Colonic mucosa (tissue), 4 donors: ENCODE measurements around the gene BRD3. TPM values are rescaled to one million over a fixed set of nuclear protein-coding genes. Genes with fewer than 3 reads are reported as not detected.

Experiments
- DNase-seq: peaks from one replicate; pipeline ENCODE4 v3.0.0-alpha.2; 2020
- H3K27ac ChIP-seq: fragments of 200-600 bp; one replicate; pipeline ENCODE4 v1.8.0; 2021
- H3K27me3 ChIP-seq: fragments of 200-600 bp; one replicate; pipeline ENCODE4 v1.8.0; 2021
- H3K36me3 ChIP-seq: fragments of 200-600 bp; one replicate; pipeline ENCODE4 v1.8.0; 2021
- H3K4me1 ChIP-seq: fragments of 200-600 bp; one replicate; pipeline ENCODE4 v1.8.0; 2021; ENCODE audit warnings: mild to moderate bottlenecking
- H3K4me3 ChIP-seq: fragments of 200-600 bp; one replicate; pipeline ENCODE4 v1.8.0; 2021
- H3K9ac ChIP-seq, 2 donors: one replicate each; pipeline ENCODE4 v1.7.0; 2013; ENCODE audit warnings: control low read depth in 2 of 2, low read depth in 2 of 2, low read length in 2 of 2
- H3K9me3 ChIP-seq: fragments of 200-600 bp; one replicate; pipeline ENCODE4 v1.8.0; 2021
- intact Hi-C: fragments of 100-400 bp; cut with DNase I; formaldehyde crosslinking; loops from one replicate; pipeline ENCODE4 v1.14.1; 2022
- total RNA-seq, 2 donors: library from RNA; stranded (reverse); fragmentation: NEBNext Ultra II Directional in 1 of 2; extraction: Animal tissue kit (Norgen Biotek cat#: 25700) in 1 of 2; gene quantifications; one replicate each; pipeline ENCODE4 v1.2.1, GENCODE V29; 2021
- TF ChIP-seq, protein P1 (sequence below): fragments of 200-600 bp; IDR thresholded peaks from one replicate; pipeline ENCODE4 v1.8.0; 2022; ENCODE audit warnings: antibody characterized with exemption, mild to moderate bottlenecking
- donor health status: healthy.
- donor health status: DM: no; HTN: no; CAD: no.
- donor health status: DM: no; HTN: no; CAD: no.

The BRD3 gene
- total RNA-seq, 2 donors from 2014 or later, result 26.8 to 50.9 TPM

DNA sequence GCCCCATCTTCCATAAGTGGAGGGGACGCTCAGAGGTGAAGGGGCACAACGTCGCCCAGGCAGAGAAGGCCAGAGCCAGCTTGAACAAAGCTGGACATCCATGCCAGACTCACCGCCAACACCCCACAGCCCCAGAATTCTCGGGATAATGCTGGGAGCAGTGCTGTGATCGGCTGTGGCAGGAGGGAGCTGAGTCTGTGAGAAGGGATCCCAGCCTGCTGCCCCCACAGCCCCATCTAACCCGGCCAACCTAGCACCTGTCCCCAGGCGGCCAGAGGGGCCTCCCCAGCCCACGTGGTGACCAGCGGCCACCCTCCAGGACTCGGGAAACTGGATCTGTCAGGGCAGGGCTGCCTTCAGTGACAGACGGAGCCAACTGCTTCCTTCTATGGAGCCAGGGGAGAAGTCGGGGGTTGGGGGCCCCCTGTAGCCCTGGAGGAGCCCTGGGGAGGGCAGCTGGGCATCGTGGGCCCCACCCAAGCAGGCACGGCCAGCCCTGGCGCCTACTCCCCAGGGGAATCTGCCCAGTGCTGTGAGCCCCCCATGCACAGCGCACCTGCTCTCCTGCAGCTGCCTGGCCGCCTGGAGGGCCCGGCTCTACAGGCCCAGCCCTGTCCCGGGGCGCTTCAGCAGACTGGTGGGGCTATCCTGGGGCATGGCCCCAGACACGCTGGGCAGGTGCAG lies 6.0 kb downstream of the BRD3 start:
- H3K9ac ChIP-seq, result no peak overlapping the region
- no peak for DNase-seq
- H3K9me3 ChIP-seq, result no peaks in the 10 kb centered on the region
- peaks cover 3% of the 10 kb centered on the region for H3K4me1 ChIP-seq
- intact Hi-C loops, result no loop called here
- H3K27me3 ChIP-seq, result no peaks in the 10 kb centered on the region
- TF ChIP-seq, protein P1, sequence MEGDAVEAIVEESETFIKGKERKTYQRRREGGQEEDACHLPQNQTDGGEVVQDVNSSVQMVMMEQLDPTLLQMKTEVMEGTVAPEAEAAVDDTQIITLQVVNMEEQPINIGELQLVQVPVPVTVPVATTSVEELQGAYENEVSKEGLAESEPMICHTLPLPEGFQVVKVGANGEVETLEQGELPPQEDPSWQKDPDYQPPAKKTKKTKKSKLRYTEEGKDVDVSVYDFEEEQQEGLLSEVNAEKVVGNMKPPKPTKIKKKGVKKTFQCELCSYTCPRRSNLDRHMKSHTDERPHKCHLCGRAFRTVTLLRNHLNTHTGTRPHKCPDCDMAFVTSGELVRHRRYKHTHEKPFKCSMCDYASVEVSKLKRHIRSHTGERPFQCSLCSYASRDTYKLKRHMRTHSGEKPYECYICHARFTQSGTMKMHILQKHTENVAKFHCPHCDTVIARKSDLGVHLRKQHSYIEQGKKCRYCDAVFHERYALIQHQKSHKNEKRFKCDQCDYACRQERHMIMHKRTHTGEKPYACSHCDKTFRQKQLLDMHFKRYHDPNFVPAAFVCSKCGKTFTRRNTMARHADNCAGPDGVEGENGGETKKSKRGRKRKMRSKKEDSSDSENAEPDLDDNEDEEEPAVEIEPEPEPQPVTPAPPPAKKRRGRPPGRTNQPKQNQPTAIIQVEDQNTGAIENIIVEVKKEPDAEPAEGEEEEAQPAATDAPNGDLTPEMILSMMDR, result no peak
- no peaks in the 10 kb centered on the region for H3K36me3 ChIP-seq
- H3K4me3 ChIP-seq, result no peak overlapping the region
- H3K27ac ChIP-seq, result no peak overlapping the region

DNA sequence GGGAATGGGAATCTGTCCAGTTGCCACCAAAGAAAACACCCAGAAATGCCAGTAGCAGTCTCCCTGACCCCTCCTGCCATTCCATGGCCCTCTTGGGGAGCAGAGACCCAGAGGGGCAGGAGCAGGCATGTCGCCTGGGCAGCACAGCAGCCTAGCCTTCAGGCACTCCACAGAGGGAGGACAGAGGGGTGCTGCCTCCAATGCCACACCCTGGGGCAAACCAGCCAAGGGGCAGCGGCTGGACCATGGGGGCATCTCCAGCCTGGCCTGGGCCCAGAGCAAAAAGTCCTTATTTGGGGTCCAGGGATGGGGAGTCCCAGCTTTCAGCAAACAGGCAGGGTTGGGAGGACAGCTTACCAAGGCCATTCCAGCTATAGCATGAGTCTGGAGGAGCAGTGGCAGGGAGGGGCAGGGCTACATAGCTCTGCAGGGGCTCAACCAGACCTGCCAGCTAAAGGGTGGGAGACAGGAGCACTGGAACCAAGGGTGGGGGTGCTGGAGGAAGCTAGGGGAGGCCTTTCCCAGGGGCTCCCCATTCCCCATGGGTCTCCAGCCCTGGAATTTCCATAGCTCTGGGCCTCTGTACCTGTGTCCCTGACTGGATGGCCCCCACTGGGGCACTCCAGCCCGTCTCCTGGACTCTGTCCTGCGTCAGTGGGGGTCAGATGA lies 6.7 kb downstream of the BRD3 start:
- no peaks in the 10 kb centered on the region for H3K36me3 ChIP-seq
- no peak for DNase-seq
- H3K27me3 ChIP-seq, result no peaks in the 10 kb centered on the region
- TF ChIP-seq, protein P1, result no peak
- H3K4me3 ChIP-seq, result no peak overlapping the region
- peaks cover 10% of the 10 kb centered on the region for H3K4me1 ChIP-seq
- H3K9ac ChIP-seq, result no peak overlapping the region
- H3K9me3 ChIP-seq, result no peaks in the 10 kb centered on the region
- no peak overlapping the region for H3K27ac ChIP-seq
- intact Hi-C loops, result no loop called here

DNA sequence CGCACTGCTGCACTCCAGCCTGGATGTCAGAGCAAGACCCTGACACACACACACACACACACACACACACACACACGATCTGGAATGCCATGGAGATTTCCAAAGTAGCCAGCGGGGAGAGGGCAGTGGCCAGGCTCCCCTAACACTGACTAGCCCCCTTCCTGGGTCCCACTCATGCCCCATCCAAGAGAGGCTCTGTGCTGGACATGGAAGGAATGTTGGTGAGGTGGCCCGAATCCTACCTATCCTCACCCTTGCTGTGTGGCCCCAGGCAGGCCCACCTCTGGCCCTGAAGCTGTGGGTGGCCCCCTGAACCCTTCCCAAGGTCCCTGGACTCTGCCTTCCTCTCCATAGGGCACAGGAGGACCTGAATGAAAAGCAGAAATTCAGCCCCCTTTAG lies 7.3 kb downstream of the BRD3 start:
- intact Hi-C loops, result no loop called here

DNA sequence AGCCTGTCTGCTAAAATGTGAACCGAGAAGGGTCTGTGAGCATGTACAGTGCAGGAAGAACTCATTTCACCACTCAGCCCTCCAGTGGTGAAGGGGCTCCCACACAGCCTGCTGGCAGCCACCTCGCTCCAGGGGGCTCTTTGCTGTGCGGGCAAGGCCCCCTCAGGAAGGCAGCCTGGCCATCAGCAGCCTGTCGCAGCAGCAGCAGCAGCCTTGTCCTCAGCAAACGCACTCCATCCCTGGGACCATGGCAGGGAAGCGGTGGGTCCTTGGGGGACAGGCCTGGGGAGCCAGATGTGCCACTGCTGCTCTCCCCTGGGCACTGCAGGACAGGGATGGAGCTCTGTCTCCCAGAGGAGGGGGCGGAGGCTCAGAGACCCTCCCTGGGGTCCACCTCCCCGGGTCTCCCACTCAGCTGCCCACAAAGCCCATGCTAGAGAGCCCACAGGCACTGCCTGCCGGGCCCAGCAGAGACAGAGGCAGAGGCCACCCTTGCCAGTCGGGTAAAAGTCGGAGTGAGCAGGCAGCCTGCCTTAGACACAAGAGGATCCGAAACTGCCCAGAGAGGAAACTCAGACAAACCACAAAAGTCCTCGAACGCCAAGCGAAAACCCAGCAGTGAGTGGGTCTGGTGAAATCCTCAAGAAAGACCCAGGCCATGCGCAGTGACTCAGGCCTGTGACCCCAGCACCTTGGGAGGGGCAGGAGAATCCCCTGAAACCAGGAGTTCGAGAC lies 8.0 kb downstream of the BRD3 start:
- no peaks in the 10 kb centered on the region for H3K27me3 ChIP-seq
- H3K9me3 ChIP-seq, result no peaks in the 10 kb centered on the region
- DNase-seq, result no peak
- intact Hi-C loops, result no loop called here
- H3K4me1 ChIP-seq, result peaks cover 15% of the 10 kb centered on the region
- peak overlapping the region in 1 of 2 donors; percentile 30 for H3K9ac ChIP-seq
- no peaks in the 10 kb centered on the region for H3K36me3 ChIP-seq
- H3K27ac ChIP-seq, result no peak overlapping the region
- TF ChIP-seq, protein P1, result no peak
- no peak overlapping the region for H3K4me3 ChIP-seq

More for the DNA sequence above, 7.3 kb downstream of the BRD3 start:
- Histone ChIP-seq H3K27ac (no peak overlapping the region), H3K4me1 (peaks cover 15% of the 10 kb centered on the region), H3K9ac (no peak overlapping the region), H3K9me3 (no peaks in the 10 kb centered on the region), H3K36me3 (no peaks in the 10 kb centered on the region), H3K4me3 (no peak overlapping the region), H3K27me3 (no peaks in the 10 kb centered on the region)
- DNase-seq, result no peak
- TF ChIP-seq, protein P1, result no peak

DNA sequence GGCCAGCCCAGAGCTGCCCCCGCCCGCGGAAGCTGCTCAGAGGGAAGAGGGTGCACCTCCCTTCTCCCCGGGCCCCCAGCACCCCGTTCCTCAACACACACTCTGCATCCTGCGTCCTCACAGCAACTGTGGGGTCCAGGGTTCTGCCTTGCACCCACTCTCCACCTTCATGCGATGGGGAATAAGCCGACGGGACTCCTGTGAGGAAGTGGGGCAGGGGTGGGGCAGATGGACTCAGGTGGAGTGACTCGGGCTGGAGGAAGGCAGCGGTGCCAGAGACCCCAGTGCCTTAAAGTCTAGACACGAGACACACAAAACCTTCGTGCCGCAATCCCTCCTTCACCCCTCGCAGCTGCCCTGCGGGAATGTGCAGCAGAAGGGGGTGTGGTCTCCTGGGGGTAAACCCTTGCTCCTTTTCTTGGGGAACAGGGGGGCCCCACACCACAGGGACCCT lies 8.6 kb downstream of the BRD3 start:
- H3K9ac ChIP-seq, result no peak overlapping the region
- H3K9me3 ChIP-seq, result no peaks in the 10 kb centered on the region
- H3K27me3 ChIP-seq, result no peaks in the 10 kb centered on the region
- peaks cover 15% of the 10 kb centered on the region for H3K4me1 ChIP-seq
- intact Hi-C loops, result no loop called here
- H3K27ac ChIP-seq, result no peak overlapping the region
- H3K4me3 ChIP-seq, result no peak overlapping the region
- TF ChIP-seq, protein P1, result no peak
- peak; percentile 13 for DNase-seq
- H3K36me3 ChIP-seq, result no peaks in the 10 kb centered on the region
